GM12874 (cell line): ENCODE measurements around the gene ULK3.

Experiments used
- TF ChIP-seq, protein P1 (sequence below): IDR thresholded peaks from 2 replicates; pipeline ENCODE4 v1.5.1; 2011; ENCODE audit warnings: low read depth, mild to moderate bottlenecking, control low read depth, low read length, moderate library complexity; ENCODE audit not compliant: insufficient read depth

ULK3 gene

DNA sequence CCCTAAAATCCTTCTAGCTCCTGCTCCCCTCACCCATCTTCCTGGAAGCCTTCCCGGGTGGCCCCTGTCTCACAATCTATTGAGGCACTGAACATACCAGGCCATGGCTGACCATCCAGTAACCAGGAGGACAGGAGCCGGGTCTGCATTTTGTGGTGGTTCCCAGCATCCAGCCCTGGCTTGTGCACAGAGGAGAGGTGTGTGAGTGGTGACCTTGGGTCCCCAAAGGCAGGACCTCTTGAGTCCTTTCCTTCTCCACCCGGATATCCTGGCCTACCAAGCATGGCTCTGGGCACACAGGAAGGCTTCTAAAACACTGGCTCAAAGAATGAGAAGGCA is 53.2 kb downstream of the ULK3 start:
- TF ChIP-seq, protein P1, sequence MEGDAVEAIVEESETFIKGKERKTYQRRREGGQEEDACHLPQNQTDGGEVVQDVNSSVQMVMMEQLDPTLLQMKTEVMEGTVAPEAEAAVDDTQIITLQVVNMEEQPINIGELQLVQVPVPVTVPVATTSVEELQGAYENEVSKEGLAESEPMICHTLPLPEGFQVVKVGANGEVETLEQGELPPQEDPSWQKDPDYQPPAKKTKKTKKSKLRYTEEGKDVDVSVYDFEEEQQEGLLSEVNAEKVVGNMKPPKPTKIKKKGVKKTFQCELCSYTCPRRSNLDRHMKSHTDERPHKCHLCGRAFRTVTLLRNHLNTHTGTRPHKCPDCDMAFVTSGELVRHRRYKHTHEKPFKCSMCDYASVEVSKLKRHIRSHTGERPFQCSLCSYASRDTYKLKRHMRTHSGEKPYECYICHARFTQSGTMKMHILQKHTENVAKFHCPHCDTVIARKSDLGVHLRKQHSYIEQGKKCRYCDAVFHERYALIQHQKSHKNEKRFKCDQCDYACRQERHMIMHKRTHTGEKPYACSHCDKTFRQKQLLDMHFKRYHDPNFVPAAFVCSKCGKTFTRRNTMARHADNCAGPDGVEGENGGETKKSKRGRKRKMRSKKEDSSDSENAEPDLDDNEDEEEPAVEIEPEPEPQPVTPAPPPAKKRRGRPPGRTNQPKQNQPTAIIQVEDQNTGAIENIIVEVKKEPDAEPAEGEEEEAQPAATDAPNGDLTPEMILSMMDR = no peak

- TF ChIP-seq, protein P1 = no peak
Observed at GRCh38 chr15:74789171-74789631, 53.8 kb downstream of the ULK3 start.

DNA sequence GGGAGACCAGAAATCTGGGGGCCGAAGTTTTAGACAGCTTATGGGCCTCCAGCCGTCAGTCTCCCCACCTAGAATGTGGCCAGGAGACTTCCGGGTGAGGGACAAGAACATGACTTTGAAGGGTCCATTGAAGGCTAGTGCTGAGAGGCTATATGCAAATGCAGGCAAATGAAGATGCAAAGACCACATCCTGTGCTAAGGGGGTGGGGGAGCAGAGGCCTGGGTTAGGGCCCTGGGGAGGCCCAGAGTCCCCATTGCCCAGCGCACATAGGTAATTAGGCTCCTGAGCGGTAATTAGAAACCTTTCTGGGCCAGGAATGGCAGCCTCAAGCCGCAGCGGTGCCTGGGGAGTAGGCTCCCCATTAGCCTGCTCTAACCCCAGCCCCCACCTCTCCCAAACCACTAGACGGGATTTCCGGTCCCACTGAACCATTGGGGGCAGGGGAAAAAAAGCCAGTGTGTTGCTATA is 54.2 kb downstream of the ULK3 start:
- TF ChIP-seq, protein P1 = no peak

DNA sequence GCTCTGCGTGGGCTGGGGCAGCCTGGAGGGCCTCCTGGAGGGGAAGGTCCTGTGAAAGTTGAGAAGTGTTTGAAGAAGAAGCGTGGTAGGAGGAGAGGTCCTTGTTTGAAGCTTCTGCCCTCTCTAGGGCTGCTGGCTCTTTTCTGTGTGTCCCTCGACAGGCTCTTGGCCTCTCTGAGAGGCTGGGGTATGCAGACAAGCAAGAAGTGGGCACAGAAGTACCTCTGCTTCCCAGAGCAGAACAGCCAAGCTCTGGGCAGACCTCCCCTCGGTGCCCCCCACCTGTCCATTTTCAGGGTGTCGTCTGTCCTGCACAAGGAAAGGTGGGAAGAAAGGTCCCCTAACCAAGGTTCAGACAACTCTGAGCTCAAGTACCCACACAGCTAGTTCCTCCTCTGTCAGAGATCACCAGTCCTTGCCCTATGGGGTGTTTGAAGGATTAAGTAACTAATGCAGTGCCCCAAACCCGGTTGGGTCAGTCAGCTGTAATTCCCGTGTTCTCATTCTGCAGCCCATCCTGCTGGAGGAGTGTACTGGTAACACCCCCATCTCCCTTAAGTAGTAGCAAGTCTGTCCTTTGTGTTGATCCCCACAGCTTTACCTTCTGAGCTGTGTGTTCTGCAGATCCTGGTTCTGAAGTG is 54.8 kb downstream of the ULK3 start:
- TF ChIP-seq, protein P1 = no peak

DNA sequence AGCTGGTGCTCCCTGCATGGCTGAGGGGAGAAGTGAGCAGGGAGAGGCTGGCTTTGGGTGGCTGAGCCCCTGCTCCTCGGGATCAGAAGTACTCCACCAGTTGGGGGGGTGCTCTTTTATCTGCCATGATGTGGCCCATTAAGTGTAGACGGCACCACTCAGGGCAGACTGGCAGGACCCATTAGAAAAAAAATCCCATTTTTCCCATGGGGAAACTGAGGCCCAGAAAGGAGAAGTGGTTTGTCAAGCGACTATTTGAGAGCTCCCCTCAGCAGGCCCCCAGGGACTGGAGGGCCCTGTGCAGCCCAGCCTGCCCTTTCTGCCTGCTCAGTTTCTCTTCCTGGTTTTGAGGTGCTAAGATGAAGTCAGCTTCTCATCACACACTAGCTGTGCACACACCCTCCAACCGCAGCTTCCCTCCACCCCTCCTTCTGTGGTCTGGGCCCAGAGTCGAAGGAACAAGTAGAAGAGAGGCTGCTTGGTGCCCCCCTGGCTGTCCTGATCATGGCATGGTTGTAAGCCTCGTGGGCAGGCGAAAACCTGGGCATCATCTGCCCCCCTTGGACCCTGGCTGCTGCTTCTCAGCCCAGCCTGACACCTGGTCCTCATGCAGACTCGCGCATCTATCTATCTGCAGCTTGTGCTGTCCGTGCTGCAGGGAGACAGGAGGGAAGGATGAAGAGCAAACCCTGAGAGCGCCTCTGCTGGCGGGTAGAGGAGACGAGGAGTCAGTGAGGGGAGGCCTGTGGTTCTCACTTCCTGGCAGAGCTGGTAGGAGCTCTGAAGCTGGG is 55.5 kb downstream of the ULK3 start:
- TF ChIP-seq, protein P1 = peak; percentile 83

- TF ChIP-seq, protein P1 = no peak
Observed at GRCh38 chr15:74786551-74787165, 56.3 kb downstream of the ULK3 start.
